ENCODE data around the gene LTBP2. TPM values are rescaled to one million over a fixed set of nuclear protein-coding genes. Genes with fewer than 3 reads are reported as not detected.

Gene LTBP2
- polyA plus RNA-seq, 1 experiment: 41.1 TPM

DNA sequence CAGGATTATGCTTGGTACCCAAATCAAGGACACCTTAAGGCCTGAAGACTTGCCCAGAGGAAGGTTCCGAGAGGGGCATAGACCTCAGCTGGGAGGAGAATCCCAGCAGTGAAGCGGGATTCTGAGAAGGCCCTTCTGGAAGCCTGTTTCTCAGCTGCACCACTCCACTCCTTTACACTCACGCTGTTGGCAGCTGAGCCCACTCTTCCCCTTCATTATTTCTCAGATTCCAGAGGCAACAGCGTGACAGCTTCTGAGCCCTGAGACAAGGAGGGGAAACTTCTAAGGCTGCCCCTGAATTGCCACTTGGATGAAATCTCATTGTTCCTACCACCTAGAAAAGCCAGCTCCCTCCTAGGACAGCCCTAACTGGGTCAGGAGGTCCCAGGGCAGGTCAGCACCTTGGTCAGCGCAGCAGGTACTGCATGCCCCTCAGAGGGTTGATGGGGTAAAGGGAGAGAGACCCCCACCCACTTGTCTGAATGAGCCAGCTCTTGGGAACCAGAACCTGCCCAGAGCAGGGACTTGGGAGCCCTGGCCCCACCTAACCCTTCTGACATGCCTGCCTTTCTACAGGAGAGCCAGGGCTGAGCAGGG, 64.6 kb downstream of the LTBP2 start:
- Histone ChIP-seq H3K4me3 (ENCODE audit: low read depth, low read length) (no peak overlapping the region), H3K36me3 (ENCODE audit: control insufficient read depth, insufficient read depth, low read length) (peaks cover 5% of the 10 kb centered on the region), H3K27me3 (ENCODE audit: control insufficient read depth, insufficient read depth, low read length) (no peaks in the 10 kb centered on the region)
- POLR2A ChIA-PET: no interaction called here
- no peak for TF ChIP-seq CTCF (IDR thresholded peaks at IDR 0.05; ENCODE audit: insufficient read depth, low read depth, low read length)
- CTCF ChIA-PET: no interaction called here
- no peak for DNase-seq (ENCODE audit: low read depth)

DNA sequence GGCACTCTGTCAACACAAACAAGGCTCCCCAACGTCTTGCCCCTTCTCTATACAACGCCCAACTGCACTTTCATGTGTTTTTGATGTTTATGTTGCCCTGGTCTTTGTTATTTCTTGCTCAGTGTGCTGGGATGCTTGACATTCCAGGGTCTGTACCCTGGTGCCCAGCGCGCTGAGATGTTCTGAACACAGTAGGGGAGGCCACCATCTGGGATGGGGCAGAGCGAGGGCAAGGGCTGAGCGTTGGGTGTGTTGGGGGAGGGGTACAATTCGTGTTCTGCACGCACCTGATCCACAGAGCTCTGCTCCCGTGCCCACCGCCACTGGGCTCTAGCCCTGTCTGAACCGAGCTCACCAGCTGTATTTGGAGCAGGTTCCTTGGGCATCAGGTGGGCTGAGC, 65.6 kb downstream of the LTBP2 start:
- Histone ChIP-seq H3K36me3 (ENCODE audit: control insufficient read depth, insufficient read depth, low read length) (peaks cover 5% of the 10 kb centered on the region), H3K27me3 (ENCODE audit: control insufficient read depth, insufficient read depth, low read length) (no peaks in the 10 kb centered on the region), H3K4me3 (ENCODE audit: low read depth, low read length) (no peak overlapping the region)
- DNase-seq (ENCODE audit: low read depth): no peak
- POLR2A ChIA-PET: no interaction called here
- CTCF ChIA-PET: no interaction called here
- TF ChIP-seq CTCF (IDR thresholded peaks at IDR 0.05; ENCODE audit: insufficient read depth, low read depth, low read length): no peak

- Histone ChIP-seq H3K27me3 (ENCODE audit: control insufficient read depth, insufficient read depth, low read length) (no peaks in the 10 kb centered on the region), H3K4me3 (ENCODE audit: low read depth, low read length) (no peak overlapping the region), H3K36me3 (ENCODE audit: control insufficient read depth, insufficient read depth, low read length) (peaks cover 5% of the 10 kb centered on the region)
- no peak for DNase-seq (ENCODE audit: low read depth)
- CTCF ChIA-PET: no interaction called here
- POLR2A ChIA-PET: no interaction called here
- TF ChIP-seq CTCF (IDR thresholded peaks at IDR 0.05; ENCODE audit: insufficient read depth, low read depth, low read length): no peak
Measured at GRCh38 chr14:74545386-74545785, 66.7 kb downstream of the LTBP2 start.

DNA sequence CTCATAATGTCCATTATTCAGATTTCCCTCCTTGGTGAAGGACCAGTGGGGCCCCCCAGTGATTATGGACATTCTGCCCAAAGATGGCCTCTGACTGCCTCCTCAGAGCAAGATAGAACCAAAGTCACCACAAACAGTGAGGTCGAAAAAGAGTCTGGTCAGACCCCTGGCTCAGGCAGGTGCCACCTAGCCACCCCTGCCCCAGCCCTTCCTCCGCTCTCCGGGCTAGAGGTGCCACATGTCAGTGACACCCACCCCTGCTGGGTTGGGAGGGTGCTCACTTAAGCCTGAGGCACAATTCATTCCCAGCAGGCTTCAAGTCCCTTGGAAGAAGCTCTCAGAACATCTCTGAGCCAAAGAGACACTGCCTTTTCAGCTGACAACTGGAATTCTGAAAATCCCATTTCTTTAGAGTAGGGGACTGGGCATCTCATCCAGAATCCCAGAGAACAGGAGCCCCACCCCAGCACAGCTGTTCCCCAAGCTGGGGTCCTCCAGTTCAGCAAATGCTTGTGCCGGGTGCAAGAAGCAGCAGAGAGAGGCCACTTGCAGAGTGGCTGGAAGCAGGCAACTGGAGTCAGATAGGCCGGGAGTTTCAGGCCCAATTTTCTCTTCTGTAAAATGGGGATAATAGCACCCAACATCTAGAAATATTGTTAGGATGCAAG, 68.1 kb downstream of the LTBP2 start:
- peaks cover 2% of the 10 kb centered on the region for H3K36me3 ChIP-seq (ENCODE audit: control insufficient read depth, insufficient read depth, low read length)
- no peak for TF ChIP-seq CTCF (IDR thresholded peaks at IDR 0.05; ENCODE audit: insufficient read depth, low read depth, low read length)
- no peak overlapping the region for H3K4me3 ChIP-seq (ENCODE audit: low read depth, low read length)
- ChIA-PET CTCF (interaction anchor here (0.5 kb wide), 1 partner anchor 1204 kb away, joined by 3 read pairs; no protein-coding TSS in a partner anchor), POLR2A (no interaction called here)
- no peak for DNase-seq (ENCODE audit: low read depth)
- H3K27me3 ChIP-seq (ENCODE audit: control insufficient read depth, insufficient read depth, low read length): no peaks in the 10 kb centered on the region

GRCh38 chr14:74542056-74542685, 69.9 kb downstream of the LTBP2 start:
- POLR2A ChIA-PET: no interaction called here
- CTCF ChIA-PET: no interaction called here

More at GRCh38 chr14:74542056-74542685, 69.9 kb downstream of the LTBP2 start:
- no peak for TF ChIP-seq CTCF (IDR thresholded peaks at IDR 0.05; ENCODE audit: insufficient read depth, low read depth, low read length)
- H3K4me3 ChIP-seq (ENCODE audit: low read depth, low read length): no peak overlapping the region
- H3K36me3 ChIP-seq (ENCODE audit: control insufficient read depth, insufficient read depth, low read length): peaks cover 2% of the 10 kb centered on the region; the same call in 1 of the 2 replicates
- H3K27me3 ChIP-seq (ENCODE audit: control insufficient read depth, insufficient read depth, low read length): no peaks in the 10 kb centered on the region
- DNase-seq (ENCODE audit: low read depth): no peak
